Prostate gland (tissue), 2 donors: ENCODE measurements around the gene IL10RB. TPM values are rescaled to one million over a fixed set of nuclear protein-coding genes. Genes with fewer than 3 reads are reported as not detected.

Experiments
- DNase-seq: peaks from one replicate; pipeline ENCODE4 v3.0.0-alpha.2; 2019; ENCODE audit warnings: low spot score
- H3K27ac ChIP-seq, 2 donors: fragments of 200-600 bp; sonication (generic); 2 replicates each; pipeline ENCODE4 v1.5.1; 2017 to 2019
- H3K27me3 ChIP-seq: fragments of 200-600 bp; sonication (generic); replicated peaks from 2 replicates; pipeline ENCODE4 v1.5.1; 2019; ENCODE audit not compliant: insufficient read depth
- H3K36me3 ChIP-seq, 2 donors: fragments of 200-600 bp; sonication (generic); 1 replicate in 1 of 2; 2 replicates in 1 of 2; pipeline versions ENCODE4 v1.5.1 to v1.8.1; 2017 to 2019
- H3K4me1 ChIP-seq: fragments of 200-600 bp; sonication (generic); replicated peaks from 2 replicates; pipeline ENCODE4 v1.5.1; 2019
- H3K4me3 ChIP-seq, 2 donors: fragments of 200-600 bp; sonication (generic); 2 replicates each; pipeline ENCODE4 v1.5.1; 2017 to 2019
- H3K9me3 ChIP-seq: fragments of 200-600 bp; sonication (generic); 2 replicates; pipeline ENCODE4 v1.5.1; 2017
- POLR2A ChIP-seq: fragments of 450-650 bp; IDR thresholded peaks from one replicate; pipeline ENCODE4 v1.6.1; 2016; ENCODE audit warnings: antibody characterized with exemption, mild to moderate bottlenecking
- POLR2AphosphoS5 ChIP-seq: sonication (generic); formaldehyde crosslinking; IDR thresholded peaks from one replicate; pipeline ENCODE4 v1.6.1; 2017; ENCODE audit warnings: antibody characterized with exemption
- WGBS: methylation state at CpG from one replicate; pipeline ENCODE4 v1.1.5; 2018; 5-methylcytosine and 5-hydroxymethylcytosine counted together
- intact Hi-C: fragments of 100-400 bp; cut with DNase I; formaldehyde crosslinking; loops from one replicate; pipeline ENCODE4 v1.14.2; 2022
- total RNA-seq, 2 donors: library from RNA; depleted of rRNA; stranded (reverse); fragments of >200 nt; gene quantifications; one replicate each; pipeline ENCODE4 v1.1.0, GENCODE V29; 2016
- TF ChIP-seq, protein P1 (sequence below), 4 experiments: fragments of 200-600 bp in 2 of 4; fragments of 450-650 bp in 2 of 4; sonication (generic) in 2 of 4; IDR thresholded peaks; 1 replicate in 3 of 4; 2 replicates in 1 of 4; pipeline ENCODE4 v1.5.1; 2016 to 2019; ENCODE audit warnings: antibody characterized with exemption in 4 of 4, mild to moderate bottlenecking in 2 of 4, moderate library complexity in 2 of 4

IL10RB gene
- total RNA-seq, 2 donors from 2014 or later, result 29.3 to 30.8 TPM

DNA sequence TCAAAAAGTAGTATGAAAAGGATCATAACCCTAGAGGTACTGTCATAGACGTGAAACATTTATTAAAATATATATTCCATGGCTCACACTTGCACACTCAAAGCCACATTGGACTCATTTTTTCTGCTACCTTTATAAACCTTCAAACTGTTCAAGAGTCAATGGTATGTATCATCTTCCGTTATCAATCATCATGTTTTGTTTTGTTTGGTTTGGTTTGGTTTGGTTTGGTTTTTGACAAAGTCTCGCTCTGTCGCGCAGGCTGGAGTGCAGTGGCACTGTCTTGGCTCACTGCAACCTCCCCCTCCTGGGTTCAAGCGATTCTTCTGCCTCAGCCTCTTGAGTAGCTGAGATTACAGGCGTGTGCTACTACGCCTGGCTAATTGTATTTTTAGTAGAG is 34.6 kb upstream of the IL10RB start:
- Histone ChIP-seq H3K4me3 (no peak overlapping the region), H3K9me3 (no peaks in the 10 kb centered on the region), H3K36me3 (no peaks in the 10 kb centered on the region), H3K27me3 (no peaks in the 10 kb centered on the region), H3K4me1 (no peaks in the 10 kb centered on the region), H3K27ac (no peak overlapping the region)
- intact Hi-C loops, result no loop called here
- DNase-seq, result no peak
- WGBS, result 68% methylated on average over 8 of the region's 8 CpGs
- TF ChIP-seq, protein P1, sequence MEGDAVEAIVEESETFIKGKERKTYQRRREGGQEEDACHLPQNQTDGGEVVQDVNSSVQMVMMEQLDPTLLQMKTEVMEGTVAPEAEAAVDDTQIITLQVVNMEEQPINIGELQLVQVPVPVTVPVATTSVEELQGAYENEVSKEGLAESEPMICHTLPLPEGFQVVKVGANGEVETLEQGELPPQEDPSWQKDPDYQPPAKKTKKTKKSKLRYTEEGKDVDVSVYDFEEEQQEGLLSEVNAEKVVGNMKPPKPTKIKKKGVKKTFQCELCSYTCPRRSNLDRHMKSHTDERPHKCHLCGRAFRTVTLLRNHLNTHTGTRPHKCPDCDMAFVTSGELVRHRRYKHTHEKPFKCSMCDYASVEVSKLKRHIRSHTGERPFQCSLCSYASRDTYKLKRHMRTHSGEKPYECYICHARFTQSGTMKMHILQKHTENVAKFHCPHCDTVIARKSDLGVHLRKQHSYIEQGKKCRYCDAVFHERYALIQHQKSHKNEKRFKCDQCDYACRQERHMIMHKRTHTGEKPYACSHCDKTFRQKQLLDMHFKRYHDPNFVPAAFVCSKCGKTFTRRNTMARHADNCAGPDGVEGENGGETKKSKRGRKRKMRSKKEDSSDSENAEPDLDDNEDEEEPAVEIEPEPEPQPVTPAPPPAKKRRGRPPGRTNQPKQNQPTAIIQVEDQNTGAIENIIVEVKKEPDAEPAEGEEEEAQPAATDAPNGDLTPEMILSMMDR (IDR thresholded peaks at IDR 0.05), result no peak
- TF ChIP-seq POLR2AphosphoS5 (no peak), POLR2A (no peak)

DNA sequence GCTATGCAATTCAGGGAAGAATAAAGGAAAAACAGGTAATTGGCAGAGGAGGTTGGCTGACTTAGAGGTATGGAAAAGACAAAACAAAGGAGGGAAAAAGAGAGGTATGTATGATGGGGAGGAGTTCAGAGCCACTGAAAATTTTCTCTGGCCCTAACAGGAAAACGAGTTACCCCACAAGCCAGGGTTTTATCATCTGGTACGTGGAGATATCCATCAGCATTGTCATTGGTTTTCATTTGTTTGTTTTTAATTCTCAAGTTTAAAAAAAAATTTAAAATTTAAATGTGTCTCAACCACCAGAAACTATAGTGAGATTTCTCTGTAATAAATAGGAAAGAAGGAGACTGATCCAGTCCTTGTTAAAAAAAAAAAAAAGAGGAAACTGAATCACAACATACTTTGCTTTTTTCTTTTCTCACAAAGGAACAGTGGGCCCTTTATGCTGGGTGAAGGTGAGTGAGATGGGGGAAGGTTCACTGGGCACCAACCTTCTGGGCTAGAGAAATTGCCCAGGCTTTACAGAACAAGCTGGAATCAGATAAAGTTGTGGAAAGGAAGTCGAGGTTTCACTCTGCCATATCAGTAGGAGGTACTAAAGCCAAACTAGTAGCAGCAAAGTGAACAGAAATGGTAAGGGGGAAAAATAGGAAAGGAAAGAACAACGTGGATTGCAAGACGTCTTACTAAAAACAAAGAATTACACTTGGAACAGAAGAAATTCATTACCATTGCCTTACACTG is 33.7 kb upstream of the IL10RB start:
- 43% methylated on average over 5 of the region's 5 CpGs for WGBS
- TF ChIP-seq, protein P1 (IDR thresholded peaks at IDR 0.05), result no peak
- no peak for TF ChIP-seq POLR2AphosphoS5
- no peak for TF ChIP-seq POLR2A
- intact Hi-C loops, result no loop called here

DNA sequence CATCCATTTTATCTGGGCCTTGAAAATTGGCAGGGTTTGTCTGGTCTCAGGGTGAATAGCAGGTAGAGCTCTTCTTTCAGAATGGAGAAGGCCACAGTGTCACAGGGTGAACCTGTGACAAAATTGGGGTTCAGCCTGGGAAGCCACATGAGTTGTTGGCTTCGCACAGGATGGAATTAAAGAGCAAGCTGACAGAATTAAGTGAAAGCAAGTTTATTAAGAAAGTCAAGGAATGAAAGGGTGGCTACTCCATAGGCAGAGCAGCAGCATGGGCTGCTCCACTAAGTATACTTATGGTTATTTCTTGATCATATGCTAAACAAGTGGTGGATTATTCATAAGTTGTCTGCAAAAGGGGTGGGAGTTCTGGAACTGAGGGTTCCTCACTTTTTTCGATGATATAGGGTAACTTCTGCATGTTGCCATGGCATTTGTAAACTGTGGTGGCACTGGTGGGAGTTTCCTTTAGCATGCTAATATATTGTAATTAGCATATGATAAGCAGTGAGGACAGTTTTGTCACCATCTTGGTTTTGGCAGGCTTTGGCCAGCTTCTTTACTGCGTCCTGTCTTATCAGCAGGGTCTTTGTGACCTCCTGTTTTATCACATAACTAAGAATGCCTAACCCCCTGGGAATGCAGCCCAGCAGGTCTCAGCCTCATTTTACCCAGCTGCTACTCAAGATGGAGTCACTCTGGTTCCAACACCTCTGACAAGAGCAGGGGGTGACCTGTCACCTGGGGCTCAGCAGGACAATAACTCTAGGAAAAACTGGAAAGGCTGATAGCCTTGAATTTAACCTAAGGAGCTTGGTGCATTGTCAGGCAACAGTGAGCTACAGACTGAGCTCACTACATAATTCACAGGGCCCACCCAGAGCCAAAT is 31.3 kb upstream of the IL10RB start:
- H3K27ac ChIP-seq, result no peak overlapping the region
- no peaks in the 10 kb centered on the region for H3K4me1 ChIP-seq
- DNase-seq, result no peak
- no peaks in the 10 kb centered on the region for H3K36me3 ChIP-seq
- intact Hi-C loops, result no loop called here
- H3K9me3 ChIP-seq, result no peaks in the 10 kb centered on the region
- 91% methylated on average over 3 of the region's 3 CpGs for WGBS
- TF ChIP-seq POLR2AphosphoS5, result no peak
- TF ChIP-seq, protein P1 (IDR thresholded peaks at IDR 0.05), result no peak
- TF ChIP-seq POLR2A, result no peak
- no peak overlapping the region for H3K4me3 ChIP-seq
- no peaks in the 10 kb centered on the region for H3K27me3 ChIP-seq

More for the DNA sequence above, 33.7 kb upstream of the IL10RB start:
- Histone ChIP-seq H3K9me3 (no peaks in the 10 kb centered on the region), H3K36me3 (no peaks in the 10 kb centered on the region), H3K27me3 (no peaks in the 10 kb centered on the region), H3K27ac (no peak overlapping the region), H3K4me3 (no peak overlapping the region), H3K4me1 (no peaks in the 10 kb centered on the region)
- no peak for DNase-seq

DNA sequence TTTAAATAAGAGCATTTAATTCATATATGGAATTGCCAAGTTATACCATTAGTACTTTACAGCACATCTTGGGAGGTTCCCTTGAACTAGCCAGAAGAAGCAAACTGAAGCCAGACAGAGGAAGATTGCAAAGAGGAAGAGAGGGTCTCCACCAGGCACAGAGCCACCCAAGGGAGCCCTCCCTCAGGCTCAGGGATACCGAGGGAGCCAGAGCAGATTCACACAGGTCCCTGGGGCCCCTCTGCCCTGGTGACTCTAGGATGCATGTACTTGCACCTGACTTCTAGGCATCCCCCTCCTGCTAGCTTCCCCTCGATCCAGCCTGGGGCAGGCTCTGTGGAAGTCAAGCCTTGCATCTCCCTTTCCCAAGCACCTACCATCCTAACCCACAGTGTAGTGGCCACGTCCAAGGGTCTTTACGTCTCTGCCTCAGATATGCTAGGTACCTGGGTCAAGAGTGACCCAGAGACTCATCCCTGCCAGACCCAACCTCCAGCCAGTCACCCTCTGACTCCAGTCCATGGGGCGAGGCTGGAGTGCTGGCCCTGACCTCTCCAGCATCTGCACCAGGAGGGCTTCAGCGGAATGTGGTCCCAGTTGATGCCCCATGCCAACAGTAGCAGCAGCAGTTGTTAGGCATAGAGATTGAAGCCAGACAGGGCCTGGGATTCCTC is 30.0 kb upstream of the IL10RB start:
- intact Hi-C loops, result no loop called here
- Histone ChIP-seq H3K4me3 (no peak overlapping the region), H3K27ac (no peak overlapping the region), H3K27me3 (no peaks in the 10 kb centered on the region), H3K9me3 (no peaks in the 10 kb centered on the region), H3K4me1 (no peaks in the 10 kb centered on the region), H3K36me3 (no peaks in the 10 kb centered on the region)
- TF ChIP-seq POLR2AphosphoS5 (no peak), POLR2A (no peak)
- TF ChIP-seq, protein P1 (IDR thresholded peaks at IDR 0.05), result no peak
- WGBS, result 95% methylated on average over 6 of the region's 6 CpGs
- DNase-seq, result no peak
